ENCODE results near the gene ASCL3.
A peak's percentile ranks its signal among the peaks of the same experiment; 100 is the strongest.

ASCL3 gene

DNA sequence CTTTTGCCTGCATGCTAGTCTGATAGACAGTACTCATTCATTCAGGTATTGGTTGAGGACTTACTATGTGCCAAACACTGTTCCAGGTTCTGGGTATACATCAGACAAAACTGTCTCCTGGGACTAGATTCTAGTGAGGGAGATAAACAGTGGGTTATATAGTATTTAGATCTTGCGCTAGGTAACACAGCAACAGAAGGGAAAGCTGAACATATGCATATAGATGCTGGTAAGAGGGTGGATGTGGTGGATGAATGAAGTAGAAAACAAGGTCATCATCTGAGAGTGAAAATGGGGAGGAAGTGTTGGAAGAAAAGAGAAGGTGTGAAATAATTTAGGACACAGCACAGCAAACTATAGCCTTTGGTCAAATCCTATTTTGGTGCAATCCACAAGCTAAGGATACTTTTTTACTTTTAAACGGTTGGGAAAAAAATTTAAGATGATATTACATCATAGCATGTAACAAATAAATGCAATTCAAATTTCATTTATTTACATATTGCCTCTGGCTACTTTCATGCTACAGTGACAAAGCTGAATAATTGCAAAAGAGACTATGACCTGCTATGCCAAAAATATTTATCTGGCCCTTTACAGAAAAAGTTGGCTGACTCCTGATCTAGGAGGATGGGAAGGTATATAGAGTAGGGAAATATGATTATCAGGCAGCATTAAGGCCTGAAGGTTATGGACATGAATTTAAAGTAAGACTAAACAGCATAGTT is 28.5 kb upstream of the ASCL3 start:
- Histone ChIP-seq H3K9ac (ENCODE audit: low read depth, low read length, poor library complexity, severe bottlenecking) (no peak overlapping the region), H3K9me3 (ENCODE audit: insufficient read depth, low read depth, low read length) (no peaks in the 10 kb centered on the region), H3K9me2 (replicated peaks; ENCODE audit: low read depth, low read length) (no peaks in the 10 kb centered on the region), H3F3A (ENCODE audit: low read depth) (no peaks in the 10 kb centered on the region), H3K4me2 (ENCODE audit: low read depth, low read length, poor library complexity, severe bottlenecking) (no peak overlapping the region), H2AFZ (ENCODE audit: low read length) (no peak overlapping the region), H3K27me3 (ENCODE audit: insufficient read depth, low read length, poor library complexity, severe bottlenecking) (no peaks in the 10 kb centered on the region), H3K36me3 (ENCODE audit: insufficient read depth, low read length) (no peaks in the 10 kb centered on the region), H4K20me1 (ENCODE audit: insufficient read depth, low read length, poor library complexity, severe bottlenecking) (no peaks in the 10 kb centered on the region), H3K4me3 (ENCODE audit: low read length, poor library complexity, severe bottlenecking) (no peak overlapping the region), H3K4me1 (ENCODE audit: insufficient read depth, low read length, poor library complexity, severe bottlenecking) (no peaks in the 10 kb centered on the region), H3K79me2 (ENCODE audit: insufficient read depth, low read length) (no peaks in the 10 kb centered on the region)
- no peak for TF ChIP-seq EZH2phosphoT487 (IDR thresholded peaks at IDR 0.05; ENCODE audit: borderline replicate concordance)
- TF ChIP-seq, protein P1, sequence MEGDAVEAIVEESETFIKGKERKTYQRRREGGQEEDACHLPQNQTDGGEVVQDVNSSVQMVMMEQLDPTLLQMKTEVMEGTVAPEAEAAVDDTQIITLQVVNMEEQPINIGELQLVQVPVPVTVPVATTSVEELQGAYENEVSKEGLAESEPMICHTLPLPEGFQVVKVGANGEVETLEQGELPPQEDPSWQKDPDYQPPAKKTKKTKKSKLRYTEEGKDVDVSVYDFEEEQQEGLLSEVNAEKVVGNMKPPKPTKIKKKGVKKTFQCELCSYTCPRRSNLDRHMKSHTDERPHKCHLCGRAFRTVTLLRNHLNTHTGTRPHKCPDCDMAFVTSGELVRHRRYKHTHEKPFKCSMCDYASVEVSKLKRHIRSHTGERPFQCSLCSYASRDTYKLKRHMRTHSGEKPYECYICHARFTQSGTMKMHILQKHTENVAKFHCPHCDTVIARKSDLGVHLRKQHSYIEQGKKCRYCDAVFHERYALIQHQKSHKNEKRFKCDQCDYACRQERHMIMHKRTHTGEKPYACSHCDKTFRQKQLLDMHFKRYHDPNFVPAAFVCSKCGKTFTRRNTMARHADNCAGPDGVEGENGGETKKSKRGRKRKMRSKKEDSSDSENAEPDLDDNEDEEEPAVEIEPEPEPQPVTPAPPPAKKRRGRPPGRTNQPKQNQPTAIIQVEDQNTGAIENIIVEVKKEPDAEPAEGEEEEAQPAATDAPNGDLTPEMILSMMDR (conservative IDR thresholded peaks at IDR 0.05; ENCODE audit: low read length), result no peak

DNA sequence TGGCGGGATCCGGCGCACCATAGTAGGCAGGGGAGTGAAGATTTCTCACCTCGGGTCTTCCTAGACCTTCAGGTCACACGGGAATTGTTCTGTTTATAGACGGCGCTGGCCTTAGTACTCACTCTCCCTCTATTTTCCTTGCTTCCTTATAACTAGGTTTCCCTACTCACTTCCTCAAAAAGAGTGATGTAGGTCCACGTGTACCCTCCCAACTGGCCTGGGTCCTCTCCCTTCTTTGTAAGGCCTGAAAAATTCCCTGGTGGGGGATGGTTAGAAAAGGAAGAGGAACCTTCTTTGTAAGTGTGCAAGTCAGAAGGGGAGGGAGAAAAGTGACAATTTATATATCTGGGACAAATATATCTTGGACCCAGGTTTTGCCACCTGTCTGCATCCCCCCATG is 24.4 kb upstream of the ASCL3 start:
- H3K4me3 ChIP-seq (ENCODE audit: low read length, poor library complexity, severe bottlenecking), result no peak overlapping the region
- TF ChIP-seq EZH2phosphoT487 (IDR thresholded peaks at IDR 0.05; ENCODE audit: borderline replicate concordance), result no peak
- TF ChIP-seq, protein P1 (conservative IDR thresholded peaks at IDR 0.05; ENCODE audit: low read length), result no peak
- no peak overlapping the region for H2AFZ ChIP-seq (ENCODE audit: low read length)
- peaks cover 18% of the 10 kb centered on the region for H3K4me1 ChIP-seq (ENCODE audit: insufficient read depth, low read length, poor library complexity, severe bottlenecking)
- no peak overlapping the region for H3K9ac ChIP-seq (ENCODE audit: low read depth, low read length, poor library complexity, severe bottlenecking)
- H3K27me3 ChIP-seq (ENCODE audit: insufficient read depth, low read length, poor library complexity, severe bottlenecking), result no peaks in the 10 kb centered on the region
- H3K9me2 ChIP-seq (replicated peaks; ENCODE audit: low read depth, low read length), result no peaks in the 10 kb centered on the region
- H3K79me2 ChIP-seq (ENCODE audit: insufficient read depth, low read length), result peaks cover 26% of the 10 kb centered on the region
- H3F3A ChIP-seq (ENCODE audit: low read depth), result no peaks in the 10 kb centered on the region
- no peaks in the 10 kb centered on the region for H3K9me3 ChIP-seq (ENCODE audit: insufficient read depth, low read depth, low read length)
- H3K36me3 ChIP-seq (ENCODE audit: insufficient read depth, low read length), result no peaks in the 10 kb centered on the region
- H3K4me2 ChIP-seq (ENCODE audit: low read depth, low read length, poor library complexity, severe bottlenecking), result no peak overlapping the region
- H4K20me1 ChIP-seq (ENCODE audit: insufficient read depth, low read length, poor library complexity, severe bottlenecking), result peaks cover 16% of the 10 kb centered on the region

DNA sequence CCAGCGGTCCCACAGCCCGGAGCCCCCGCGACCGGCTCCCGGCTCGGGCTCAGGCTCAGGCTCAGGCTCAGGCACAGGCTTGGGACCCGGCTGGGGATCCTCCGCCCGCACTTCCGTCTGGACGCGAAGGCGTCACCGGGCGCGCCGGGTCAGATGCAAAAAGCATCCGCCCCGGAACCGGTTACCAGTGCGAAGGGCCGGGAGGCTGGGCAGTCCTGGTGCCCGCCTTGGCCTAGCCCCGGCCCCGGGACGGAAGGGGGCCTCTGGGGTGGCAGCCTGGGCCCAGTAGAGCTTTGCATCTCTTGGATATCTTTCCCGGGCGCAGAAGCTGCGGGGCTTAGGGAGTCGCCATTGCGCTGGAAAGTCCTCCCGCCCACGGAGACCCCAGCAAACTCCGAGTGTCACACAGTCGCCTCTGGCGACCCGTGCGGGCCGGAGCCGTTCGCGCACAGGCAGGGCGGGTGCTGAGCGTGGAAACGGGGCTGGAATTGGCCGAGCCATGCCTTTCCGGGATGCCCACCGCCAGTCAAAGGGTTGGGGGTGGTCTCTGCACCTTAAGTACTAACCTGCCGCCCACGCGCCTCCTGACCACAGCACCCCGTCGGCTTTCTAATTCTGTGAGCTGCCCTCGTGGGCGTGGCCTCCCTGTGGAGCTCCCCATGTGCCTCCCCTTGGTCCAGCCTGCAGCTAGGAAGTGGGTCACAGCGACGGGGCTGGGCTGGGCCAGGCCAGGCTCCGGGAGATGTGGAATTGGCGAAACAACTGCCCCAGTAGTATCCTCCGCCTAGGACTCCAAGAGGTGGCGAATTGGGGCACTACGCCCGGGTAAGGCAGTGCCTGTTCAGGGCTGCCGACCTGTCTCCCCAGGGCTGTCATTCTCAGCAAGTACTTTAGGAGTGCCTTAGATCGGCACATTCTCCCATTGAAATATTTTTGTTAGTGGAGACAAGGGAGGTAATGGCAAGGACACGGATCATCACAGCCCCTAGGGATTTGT is 21.8 kb upstream of the ASCL3 start, which contains the start of gene TMEM9B:
Gene TMEM9B, minus strand, starts transcription at position 119 of the 997 bp plus-strand sequence. CDS start 129 bp downstream, outside the sequence.
- H3K9ac ChIP-seq (ENCODE audit: low read depth, low read length, poor library complexity, severe bottlenecking), result peak within 1 kb of the TSS; percentile 89
- peak within 1 kb of the TSS; percentile 99 for H3K4me2 ChIP-seq (ENCODE audit: low read depth, low read length, poor library complexity, severe bottlenecking)
- no peaks in the 10 kb centered on the region for H3K36me3 ChIP-seq (ENCODE audit: insufficient read depth, low read length)
- no peaks in the 10 kb centered on the region for H3K9me2 ChIP-seq (replicated peaks; ENCODE audit: low read depth, low read length)
- peak within 1 kb of the TSS; percentile 97 for H2AFZ ChIP-seq (ENCODE audit: low read length)
- H3K4me1 ChIP-seq (ENCODE audit: insufficient read depth, low read length, poor library complexity, severe bottlenecking), result peaks cover 30% of the 10 kb centered on the region
- no peak for TF ChIP-seq EZH2phosphoT487 (IDR thresholded peaks at IDR 0.05; ENCODE audit: borderline replicate concordance)
- TF ChIP-seq, protein P1 (conservative IDR thresholded peaks at IDR 0.05; ENCODE audit: low read length), result no peak
- peaks cover 17% of the 10 kb centered on the region for H4K20me1 ChIP-seq (ENCODE audit: insufficient read depth, low read length, poor library complexity, severe bottlenecking)
- H3F3A ChIP-seq (ENCODE audit: low read depth), result no peaks in the 10 kb centered on the region
- H3K27me3 ChIP-seq (ENCODE audit: insufficient read depth, low read length, poor library complexity, severe bottlenecking), result no peaks in the 10 kb centered on the region
- no peaks in the 10 kb centered on the region for H3K9me3 ChIP-seq (ENCODE audit: insufficient read depth, low read depth, low read length)
- peak within 1 kb of the TSS; percentile 97 for H3K4me3 ChIP-seq (ENCODE audit: low read length, poor library complexity, severe bottlenecking)
- H3K79me2 ChIP-seq (ENCODE audit: insufficient read depth, low read length), result peaks cover 38% of the 10 kb centered on the region
